ENCODE results near the gene PEG3.

The PEG3 gene

GRCh38 chr19:56838909-56839651 is 1.4 kb downstream of the PEG3 start:
- peak; percentile 77 for DNase-seq

- DNase-seq, result no peak
These were observed 2.3 kb downstream of the PEG3 start for GRCh38 chr19:56838024-56838908.

DNA sequence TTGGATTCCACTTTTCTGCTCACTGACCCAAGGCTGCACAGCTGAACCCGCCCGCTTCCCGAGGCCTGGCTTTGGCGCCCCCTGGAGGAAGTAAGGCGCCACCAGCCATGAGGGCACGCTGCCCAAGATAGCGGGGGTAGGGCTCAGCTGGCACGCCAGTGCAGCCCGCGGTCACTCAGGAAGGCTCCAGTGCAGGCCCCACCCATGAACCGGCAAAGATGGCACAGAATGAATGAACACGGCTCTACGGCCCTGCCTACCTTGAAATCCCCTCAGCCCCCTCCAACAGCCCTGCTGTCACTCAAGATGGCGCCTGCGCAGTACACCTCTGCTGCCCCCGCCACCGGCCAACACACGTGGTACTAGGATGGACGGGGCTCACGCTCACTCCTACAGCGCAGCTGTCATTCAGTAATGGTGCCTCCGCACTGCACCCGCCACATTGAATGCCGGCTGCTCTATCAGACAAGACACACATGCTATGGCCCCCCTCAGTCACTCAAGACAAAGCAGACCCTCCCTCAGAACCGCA is 3.0 kb downstream of the PEG3 start:
- no peak for DNase-seq

DNA sequence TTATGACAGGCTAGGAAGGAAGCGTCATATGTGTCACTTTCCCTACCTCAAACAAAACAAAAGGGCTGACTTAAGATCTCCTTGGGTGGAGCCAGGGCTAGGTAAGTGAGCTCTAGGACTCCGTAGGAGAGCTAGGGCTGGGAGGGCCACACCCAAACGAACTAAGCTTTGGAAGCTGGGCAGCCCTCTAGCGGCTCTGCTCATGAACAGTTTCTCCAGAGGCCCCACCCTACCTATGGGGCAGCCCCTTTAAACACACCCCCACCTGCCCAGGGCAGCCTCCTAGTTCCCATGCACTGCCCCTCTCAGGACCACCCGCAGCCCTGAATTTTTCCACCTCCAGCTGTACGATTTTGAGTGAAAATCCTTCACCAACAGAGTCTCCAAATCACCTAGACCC is 3.5 kb downstream of the PEG3 start:
- DNase-seq, result no peak

GRCh38 chr19:56836059-56836458 is 4.5 kb downstream of the PEG3 start:
- DNase-seq, result no peak

DNA sequence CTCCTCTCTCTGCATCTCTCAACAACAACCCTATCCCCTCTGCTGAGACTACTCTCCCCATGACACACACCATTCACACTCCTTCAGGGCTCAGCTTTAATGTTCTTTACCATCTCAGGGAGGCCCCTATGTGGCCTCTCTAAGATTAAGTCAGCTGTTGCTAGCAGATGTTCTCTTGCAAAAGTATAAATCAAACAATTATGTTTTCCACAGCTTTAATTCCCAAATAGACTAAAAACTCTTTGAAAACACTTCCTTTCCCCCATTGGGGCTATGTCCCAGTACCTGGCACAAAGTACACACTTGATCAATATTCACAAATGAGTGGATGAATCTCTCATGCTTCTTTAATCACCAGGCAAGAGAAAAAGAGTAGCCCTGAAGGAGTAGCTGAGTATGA is 5.1 kb downstream of the PEG3 start:
- no peak for DNase-seq

DNA sequence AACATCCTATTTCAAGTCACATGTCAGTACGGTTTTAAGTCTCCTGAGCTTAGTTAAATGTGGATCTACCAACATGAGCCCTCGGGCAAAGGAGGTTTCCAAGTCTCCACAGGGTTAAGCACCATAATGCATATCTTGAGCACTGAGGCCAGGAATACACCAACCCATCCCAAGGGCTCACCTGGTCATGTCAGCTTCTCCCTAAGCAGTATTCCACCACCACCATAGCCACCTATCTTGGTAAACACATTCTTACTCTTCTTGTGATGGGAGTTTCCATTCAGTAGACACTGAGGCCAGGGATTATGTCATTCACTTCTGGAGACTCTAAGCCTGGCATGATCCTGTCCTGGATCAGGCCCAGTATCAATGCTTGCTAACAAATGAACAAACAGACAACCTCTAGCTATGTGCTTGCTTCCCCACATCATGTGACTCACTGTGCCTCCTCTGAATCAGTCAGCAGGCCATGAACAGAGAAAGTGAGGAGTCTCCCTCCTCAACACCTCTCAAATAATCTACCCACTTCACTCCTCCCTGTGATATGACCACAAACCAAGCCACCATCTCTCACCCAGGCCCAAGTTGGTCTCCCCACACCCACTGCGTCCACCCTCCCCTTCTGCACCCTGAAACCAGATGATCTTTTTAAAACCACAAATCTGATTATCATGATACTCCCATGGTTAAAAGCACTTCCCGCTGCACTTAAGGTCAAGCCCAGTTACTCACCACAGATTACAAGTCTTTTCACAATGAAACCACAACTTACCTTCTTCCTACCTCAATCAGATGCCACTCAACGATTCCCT is 5.8 kb downstream of the PEG3 start:
- no peak for DNase-seq

- DNase-seq, result no peak
These were observed 8.1 kb downstream of the PEG3 start for GRCh38 chr19:56832352-56832928.

DNA sequence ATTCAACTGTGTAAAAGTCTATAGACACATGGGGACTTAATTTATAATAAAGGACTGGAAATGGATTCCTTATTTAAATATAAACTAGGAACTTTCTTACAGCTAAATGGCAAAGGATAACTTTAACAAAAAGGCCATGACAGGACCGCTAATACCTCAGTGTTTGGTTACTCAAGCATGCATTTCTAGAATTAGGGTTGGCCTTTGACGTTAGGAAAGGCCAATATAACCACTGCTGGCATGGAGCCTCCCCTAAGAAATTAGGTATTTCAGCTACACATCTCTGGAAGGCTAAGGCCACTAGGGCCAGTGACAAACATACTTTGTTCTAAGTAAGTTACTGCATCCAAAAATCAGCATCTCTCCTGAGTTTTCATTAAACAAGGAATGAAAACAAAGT is 9.3 kb downstream of the PEG3 start:
- no peak for DNase-seq

- DNase-seq, result no peak
These were observed 10.9 kb downstream of the PEG3 start for GRCh38 chr19:56829596-56829995.

- DNase-seq, result no peak
These were observed 12.8 kb downstream of the PEG3 start for GRCh38 chr19:56827708-56828107.

DNA sequence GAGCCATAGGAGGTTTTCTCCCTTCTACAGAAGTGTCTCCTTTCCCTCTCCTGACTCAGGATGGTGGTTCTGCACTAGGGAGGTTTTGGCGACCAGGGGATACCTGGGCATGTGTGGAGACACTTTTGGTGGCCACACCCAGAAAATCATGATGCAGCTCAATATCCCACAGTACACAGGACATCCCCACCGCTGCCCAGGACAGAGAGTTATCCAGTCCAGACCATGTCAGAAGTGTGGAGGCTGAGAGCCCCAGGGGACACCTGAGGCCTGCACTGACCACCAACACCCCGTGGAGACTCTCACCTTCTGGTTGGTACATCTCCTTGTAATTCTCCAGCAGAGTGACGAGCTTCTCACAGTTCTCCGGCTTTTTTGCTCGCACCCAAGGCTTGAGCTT is 16.6 kb downstream of the PEG3 start:
- no peak for DNase-seq

- DNase-seq, result no peak
These were observed 17.1 kb downstream of the PEG3 start for GRCh38 chr19:56823417-56823816.

- DNase-seq, result no peak
These were observed 17.8 kb downstream of the PEG3 start for GRCh38 chr19:56822755-56823154.

- no peak for DNase-seq
These were observed 18.9 kb downstream of the PEG3 start for GRCh38 chr19:56821675-56822074.

DNA sequence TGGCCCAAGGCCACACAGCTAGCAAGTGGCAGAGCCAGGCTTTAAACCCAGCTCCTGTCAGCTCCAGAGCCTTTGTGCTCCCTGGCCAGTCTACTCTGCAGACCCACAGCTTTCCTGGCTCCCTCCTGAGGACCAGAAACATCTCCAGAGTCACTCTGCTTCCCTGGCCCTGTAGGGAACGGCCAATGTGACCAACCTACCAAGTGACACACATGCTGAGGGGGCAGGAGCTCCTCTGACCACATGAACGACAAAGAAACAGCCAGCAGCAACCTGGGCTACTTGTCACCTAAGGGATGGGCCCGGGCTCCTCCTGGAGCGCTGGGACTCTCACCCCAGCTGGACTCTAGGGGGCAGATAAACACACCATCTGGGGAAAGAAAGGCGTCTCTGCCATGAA is 19.3 kb downstream of the PEG3 start:
- DNase-seq, result no peak

- no peak for DNase-seq
These were observed 21.4 kb downstream of the PEG3 start for GRCh38 chr19:56819166-56819565.

GRCh38 chr19:56814656-56815055 is 25.9 kb downstream of the PEG3 start:
- DNase-seq, result no peak

GRCh38 chr19:56813531-56813930 is 27.0 kb downstream of the PEG3 start:
- DNase-seq, result no peak

DNA sequence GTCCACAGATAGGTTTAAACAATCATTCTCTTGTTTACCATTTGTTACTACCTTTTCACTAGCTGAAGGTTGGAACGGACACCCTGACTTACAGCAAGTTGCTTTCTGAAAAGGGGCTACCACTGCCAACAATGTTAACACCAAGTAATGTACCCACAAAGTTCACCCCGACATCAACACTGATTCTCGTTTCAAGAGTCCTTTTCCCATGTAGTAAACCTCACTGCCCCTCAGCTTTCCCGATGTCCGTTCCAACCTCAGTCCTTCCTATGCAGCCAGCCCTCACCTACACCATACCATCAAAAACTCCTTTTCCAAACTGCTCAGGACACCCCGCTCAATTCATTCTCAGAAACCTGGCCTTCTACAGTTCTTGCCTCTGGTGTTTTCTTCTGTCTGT is 29.0 kb downstream of the PEG3 start:
- DNase-seq, result no peak

GRCh38 chr19:56810260-56810659 is 30.3 kb downstream of the PEG3 start:
- no peak for DNase-seq

DNA sequence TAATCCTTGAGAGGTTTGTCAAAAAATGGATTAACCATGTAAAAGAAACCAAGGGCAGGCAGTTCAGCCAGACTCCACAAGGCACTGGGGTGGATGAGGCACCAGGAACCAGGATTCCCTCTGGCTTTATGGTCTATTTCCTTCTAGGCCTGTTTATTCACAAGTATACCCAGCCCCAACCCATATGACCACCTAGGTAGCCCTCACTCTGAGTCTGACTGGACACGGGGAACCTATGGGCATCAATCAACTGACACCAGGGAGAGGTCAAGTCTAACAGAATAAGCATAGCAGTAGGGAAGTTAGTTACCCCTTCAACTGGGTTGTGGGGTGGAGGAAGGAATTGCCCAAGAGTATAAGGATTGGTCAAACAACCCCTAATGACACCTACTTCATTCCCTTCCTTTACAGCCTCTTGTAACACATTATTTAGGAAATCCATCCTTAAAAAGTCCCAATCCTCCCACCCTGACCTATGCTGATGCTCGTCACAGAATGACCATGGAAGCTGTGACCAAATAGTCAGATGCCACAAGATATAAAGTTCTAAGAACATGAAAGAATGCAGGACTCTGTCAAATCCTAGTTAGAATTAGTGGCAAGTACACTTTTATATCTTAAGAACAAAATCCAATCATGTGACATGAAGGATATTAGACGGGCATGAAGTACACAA is 31.7 kb downstream of the PEG3 start:
- DNase-seq, result no peak
